ENCODE results near the gene ALG14.

DNA sequence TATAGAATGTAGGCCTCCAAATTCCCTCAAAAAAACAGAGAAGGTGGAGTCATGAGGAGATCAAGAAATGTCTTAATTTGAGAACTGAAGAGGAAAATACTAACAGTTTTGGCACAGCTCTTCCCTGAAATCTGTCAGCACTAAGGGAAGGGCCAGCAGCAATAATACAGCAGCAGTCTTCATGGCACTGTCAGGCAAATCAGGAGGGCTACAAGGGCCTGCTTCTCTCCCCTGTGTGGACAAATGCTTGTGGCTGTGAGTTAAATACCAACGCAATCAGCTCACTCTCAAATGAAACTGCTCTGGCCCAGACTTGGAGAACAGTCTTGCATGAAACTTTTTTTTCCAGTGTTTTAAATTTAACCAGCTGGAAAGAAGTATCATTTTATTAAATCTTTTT is 125.3 kb downstream of the ALG14 start:
- TF ChIP-seq, protein P1, sequence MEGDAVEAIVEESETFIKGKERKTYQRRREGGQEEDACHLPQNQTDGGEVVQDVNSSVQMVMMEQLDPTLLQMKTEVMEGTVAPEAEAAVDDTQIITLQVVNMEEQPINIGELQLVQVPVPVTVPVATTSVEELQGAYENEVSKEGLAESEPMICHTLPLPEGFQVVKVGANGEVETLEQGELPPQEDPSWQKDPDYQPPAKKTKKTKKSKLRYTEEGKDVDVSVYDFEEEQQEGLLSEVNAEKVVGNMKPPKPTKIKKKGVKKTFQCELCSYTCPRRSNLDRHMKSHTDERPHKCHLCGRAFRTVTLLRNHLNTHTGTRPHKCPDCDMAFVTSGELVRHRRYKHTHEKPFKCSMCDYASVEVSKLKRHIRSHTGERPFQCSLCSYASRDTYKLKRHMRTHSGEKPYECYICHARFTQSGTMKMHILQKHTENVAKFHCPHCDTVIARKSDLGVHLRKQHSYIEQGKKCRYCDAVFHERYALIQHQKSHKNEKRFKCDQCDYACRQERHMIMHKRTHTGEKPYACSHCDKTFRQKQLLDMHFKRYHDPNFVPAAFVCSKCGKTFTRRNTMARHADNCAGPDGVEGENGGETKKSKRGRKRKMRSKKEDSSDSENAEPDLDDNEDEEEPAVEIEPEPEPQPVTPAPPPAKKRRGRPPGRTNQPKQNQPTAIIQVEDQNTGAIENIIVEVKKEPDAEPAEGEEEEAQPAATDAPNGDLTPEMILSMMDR (conservative IDR thresholded peaks at IDR 0.05 in 1 of 2, IDR thresholded peaks at IDR 0.05 in 1 of 2; ENCODE audit: low read depth in 1 of 2, low read length in 2 of 2), result no peak
- TF ChIP-seq EZH2 (IDR thresholded peaks at IDR 0.05; ENCODE audit: low read length, missing control alignments), result no peak
